ENCODE data around the gene NIPSNAP2. TPM values are rescaled to one million over a fixed set of nuclear protein-coding genes. Genes with fewer than 3 reads are reported as not detected.
"Not testable (repeated sequence)": the region's sequence is repeated elsewhere in the genome, so short reads cannot be mapped to it uniquely, and the experiment has no call there.

NIPSNAP2 gene
- total and polyA plus RNA-seq, 8 donors, result 35.6 to 133 (median 60.2) TPM

DNA sequence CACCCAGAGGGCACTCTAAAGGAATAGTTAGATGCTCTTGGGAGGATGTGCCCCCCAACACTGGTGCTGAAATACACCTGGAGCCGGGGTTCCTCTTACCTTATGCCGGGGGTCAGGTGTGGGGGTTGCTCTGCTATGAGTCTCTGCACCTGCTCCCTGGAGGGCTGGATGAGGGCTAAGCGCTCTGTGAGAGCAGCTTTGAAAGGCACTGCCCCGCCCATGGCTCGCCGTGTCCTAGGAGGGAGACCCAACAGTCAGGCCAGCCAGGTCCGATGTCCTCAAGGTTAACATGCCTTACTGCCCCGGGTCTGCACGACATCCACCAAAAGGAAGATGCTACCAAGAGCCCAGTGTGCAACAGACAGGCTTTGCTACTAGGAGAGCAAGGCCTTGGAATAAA, 55.1 kb downstream of the NIPSNAP2 start:
- peaks cover 7 to 74% (median 39%) of the 10 kb centered on the region in 4 donors for H3K36me3 ChIP-seq
- 73 to 88% (median 79%) methylated on average over 9 of the region's 9 CpGs for WGBS, 5 donors
- H3K27me3 ChIP-seq, result no peaks in the 10 kb centered on the region
- H3K4me3 ChIP-seq, result no peak overlapping the region
- no peaks in the 10 kb centered on the region for H3K4me1 ChIP-seq
- no peak overlapping the region for H3K27ac ChIP-seq
- H3K9me3 ChIP-seq, result no peaks in the 10 kb centered on the region
- no peak for TF ChIP-seq POLR2A (IDR thresholded peaks at IDR 0.05)
- intact Hi-C loops (cut with DNase I; ENCODE audit: low total_unique reads), result no loop called here
- no peak for DNase-seq

- Histone ChIP-seq H3K27me3 (no peaks in the 10 kb centered on the region), H3K36me3 (peaks cover 7 to 43% (median 30%) of the 10 kb centered on the region in 4 donors), H3K27ac (no peak overlapping the region), H3K9me3 (no peaks in the 10 kb centered on the region), H3K4me1 (no peaks in the 10 kb centered on the region), H3K4me3 (no peak overlapping the region)
- DNase-seq, result no peak
- intact Hi-C loops (cut with DNase I; ENCODE audit: low total_unique reads), result no loop called here
- TF ChIP-seq POLR2A (IDR thresholded peaks at IDR 0.05) (no peak), POLR2AphosphoS5 (IDR thresholded peaks at IDR 0.05) (no peak), EP300 (IDR thresholded peaks at IDR 0.05) (no peak)
- TF ChIP-seq, protein P1, sequence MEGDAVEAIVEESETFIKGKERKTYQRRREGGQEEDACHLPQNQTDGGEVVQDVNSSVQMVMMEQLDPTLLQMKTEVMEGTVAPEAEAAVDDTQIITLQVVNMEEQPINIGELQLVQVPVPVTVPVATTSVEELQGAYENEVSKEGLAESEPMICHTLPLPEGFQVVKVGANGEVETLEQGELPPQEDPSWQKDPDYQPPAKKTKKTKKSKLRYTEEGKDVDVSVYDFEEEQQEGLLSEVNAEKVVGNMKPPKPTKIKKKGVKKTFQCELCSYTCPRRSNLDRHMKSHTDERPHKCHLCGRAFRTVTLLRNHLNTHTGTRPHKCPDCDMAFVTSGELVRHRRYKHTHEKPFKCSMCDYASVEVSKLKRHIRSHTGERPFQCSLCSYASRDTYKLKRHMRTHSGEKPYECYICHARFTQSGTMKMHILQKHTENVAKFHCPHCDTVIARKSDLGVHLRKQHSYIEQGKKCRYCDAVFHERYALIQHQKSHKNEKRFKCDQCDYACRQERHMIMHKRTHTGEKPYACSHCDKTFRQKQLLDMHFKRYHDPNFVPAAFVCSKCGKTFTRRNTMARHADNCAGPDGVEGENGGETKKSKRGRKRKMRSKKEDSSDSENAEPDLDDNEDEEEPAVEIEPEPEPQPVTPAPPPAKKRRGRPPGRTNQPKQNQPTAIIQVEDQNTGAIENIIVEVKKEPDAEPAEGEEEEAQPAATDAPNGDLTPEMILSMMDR (IDR thresholded peaks at IDR 0.05), result no peak
These were observed 59.1 kb downstream of the NIPSNAP2 start for GRCh38 chr7:56023500-56023899.

DNA sequence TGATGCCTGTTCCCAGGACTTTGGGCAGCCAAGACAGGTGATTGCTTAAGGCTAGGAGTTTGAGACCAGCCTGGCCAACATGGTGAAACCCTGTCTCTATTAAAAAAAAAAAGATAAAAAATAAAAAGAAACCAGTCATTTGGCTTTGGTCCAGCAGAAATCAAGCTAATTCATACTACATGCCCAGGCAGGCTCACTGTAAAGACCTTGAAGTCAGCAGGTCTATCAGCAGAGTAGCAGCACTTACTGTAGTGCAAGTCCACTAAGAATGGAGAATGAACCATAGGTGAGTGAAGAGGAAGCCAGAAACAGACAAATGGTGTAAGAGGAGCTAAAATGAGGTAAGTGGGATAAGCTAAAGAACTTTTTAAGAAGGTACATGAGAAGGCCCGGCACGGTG, 62.2 kb downstream of the NIPSNAP2 start:
- intact Hi-C loops (cut with DNase I; ENCODE audit: low total_unique reads), result no loop called here
- WGBS, 5 donors, result 74 to 100% (median 86%) methylated on average over 1 to 2 of the region's 2 CpGs
- no peak for TF ChIP-seq EP300 (IDR thresholded peaks at IDR 0.05)
- no peak for TF ChIP-seq POLR2AphosphoS5 (IDR thresholded peaks at IDR 0.05)
- TF ChIP-seq POLR2A (IDR thresholded peaks at IDR 0.05), result no peak
- TF ChIP-seq, protein P1 (IDR thresholded peaks at IDR 0.05), result no peak
- H3K36me3 ChIP-seq, result peaks cover 0 to 21% (median 5%) of the 10 kb centered on the region in 4 donors
- no peak overlapping the region for H3K4me3 ChIP-seq
- no peak overlapping the region for H3K27ac ChIP-seq
- no peaks in the 10 kb centered on the region for H3K9me3 ChIP-seq
- no peaks in the 10 kb centered on the region for H3K27me3 ChIP-seq
- H3K4me1 ChIP-seq, result peaks cover 0 to 9% (median under 1%) of the 10 kb centered on the region in 4 donors
- DNase-seq, result no peak

GRCh38 chr7:56028942-56029630, 64.7 kb downstream of the NIPSNAP2 start:
- no peak overlapping the region for H3K4me3 ChIP-seq
- H3K4me1 ChIP-seq, result peaks cover 6 to 26% (median 13%) of the 10 kb centered on the region in 4 donors
- peak in 1 of 2 donors; percentile 24 for DNase-seq
- intact Hi-C loops (cut with DNase I; ENCODE audit: low total_unique reads), result no loop called here
- H3K36me3 ChIP-seq, result peaks cover 0 to 12% (median 5%) of the 10 kb centered on the region in 4 donors
- H3K27ac ChIP-seq, result peak overlapping the region in 4 of 5 donors; percentile 17 to 48 (median 42)
- 49 to 64% (median 56%) methylated on average over 9 of the region's 9 CpGs for WGBS, 5 donors
- no peaks in the 10 kb centered on the region for H3K9me3 ChIP-seq
- H3K27me3 ChIP-seq, result no peaks in the 10 kb centered on the region
- TF ChIP-seq POLR2A (IDR thresholded peaks at IDR 0.05) (no peak), POLR2AphosphoS5 (IDR thresholded peaks at IDR 0.05) (no peak), EP300 (IDR thresholded peaks at IDR 0.05) (no peak)
- TF ChIP-seq, protein P1 (IDR thresholded peaks at IDR 0.05), result no peak

- intact Hi-C loops (cut with DNase I; ENCODE audit: low total_unique reads), result no loop called here
- TF ChIP-seq, protein P1 (IDR thresholded peaks at IDR 0.05), result no peak
- Histone ChIP-seq H3K27me3 (no peaks in the 10 kb centered on the region), H3K4me3 (no peak overlapping the region), H3K4me1 (peaks cover 6 to 26% (median 18%) of the 10 kb centered on the region in 4 donors), H3K9me3 (no peaks in the 10 kb centered on the region), H3K27ac (peak overlapping the region in 2 of 5 donors; percentile 36 to 41), H3K36me3 (peaks cover 0 to 11% (median 4%) of the 10 kb centered on the region in 4 donors)
- no peak for DNase-seq
- WGBS, 5 donors, result 93 to 97% (median 96%) methylated on average over 8 of the region's 8 CpGs
These were observed 66.0 kb downstream of the NIPSNAP2 start for GRCh38 chr7:56030340-56030739.

GRCh38 chr7:56031556-56031955, 67.2 kb downstream of the NIPSNAP2 start:
- H3K9me3 ChIP-seq; H3K36me3 ChIP-seq; H3K27me3 ChIP-seq; DNase-seq; H3K4me3 ChIP-seq; intact Hi-C loops (cut with DNase I; ENCODE audit: low total_unique reads): not testable (repeated sequence)
- WGBS, 5 donors, result 65 to 81% (median 73%) methylated on average over 8 of the region's 8 CpGs
- Histone ChIP-seq H3K27ac (peak overlapping the region in 2 of 5 donors; percentile 9 to 49), H3K4me1 (peaks cover 6 to 26% (median 18%) of the 10 kb centered on the region in 4 donors)

GRCh38 chr7:56032578-56032977, 68.2 kb downstream of the NIPSNAP2 start:
- H3K27me3 ChIP-seq; DNase-seq; H3K4me3 ChIP-seq; H3K9me3 ChIP-seq; H3K36me3 ChIP-seq; intact Hi-C loops (cut with DNase I; ENCODE audit: low total_unique reads): not testable (repeated sequence)
- WGBS, 5 donors, result 90 to 97% (median 94%) methylated on average over 7 of the region's 7 CpGs
- Histone ChIP-seq H3K27ac (peak overlapping the region in 1 of 5 donors; percentile 49), H3K4me1 (peaks cover 6 to 26% (median 18%) of the 10 kb centered on the region in 4 donors)

All from stomach (tissue), 9 donors.